GM12891 (cell line): Measurements from ENCODE around the gene NR1H3.

Experiments used
- PAX5 ChIP-seq: IDR thresholded peaks from 2 replicates; pipeline ENCODE4 v1.6.1; 2011; ENCODE audit warnings: low read length, moderate library complexity, mild to moderate bottlenecking; ENCODE audit not compliant: insufficient read depth, severe bottlenecking
- POLR2A ChIP-seq: IDR thresholded peaks from 2 replicates; pipeline ENCODE4 v1.6.1; 2011; ENCODE audit warnings: low read depth, low read length, control low read depth
- POLR2AphosphoS5 ChIP-seq: IDR thresholded peaks from 2 replicates; pipeline ENCODE4 v1.6.1; 2011; ENCODE audit warnings: low read depth, low read length, control low read depth
- POU2F2 ChIP-seq: IDR thresholded peaks from 2 replicates; pipeline ENCODE4 v1.6.1; 2011; ENCODE audit warnings: low read depth, mild to moderate bottlenecking, control low read depth, low read length, moderate library complexity
- SPI1 ChIP-seq: IDR thresholded peaks from 2 replicates; pipeline ENCODE4 v1.6.1; 2011; ENCODE audit warnings: low read depth, low read length, control low read depth
- TAF1 ChIP-seq: IDR thresholded peaks from 2 replicates; pipeline ENCODE4 v1.6.1; 2011; ENCODE audit warnings: low read depth, low read length, control low read depth

DNA sequence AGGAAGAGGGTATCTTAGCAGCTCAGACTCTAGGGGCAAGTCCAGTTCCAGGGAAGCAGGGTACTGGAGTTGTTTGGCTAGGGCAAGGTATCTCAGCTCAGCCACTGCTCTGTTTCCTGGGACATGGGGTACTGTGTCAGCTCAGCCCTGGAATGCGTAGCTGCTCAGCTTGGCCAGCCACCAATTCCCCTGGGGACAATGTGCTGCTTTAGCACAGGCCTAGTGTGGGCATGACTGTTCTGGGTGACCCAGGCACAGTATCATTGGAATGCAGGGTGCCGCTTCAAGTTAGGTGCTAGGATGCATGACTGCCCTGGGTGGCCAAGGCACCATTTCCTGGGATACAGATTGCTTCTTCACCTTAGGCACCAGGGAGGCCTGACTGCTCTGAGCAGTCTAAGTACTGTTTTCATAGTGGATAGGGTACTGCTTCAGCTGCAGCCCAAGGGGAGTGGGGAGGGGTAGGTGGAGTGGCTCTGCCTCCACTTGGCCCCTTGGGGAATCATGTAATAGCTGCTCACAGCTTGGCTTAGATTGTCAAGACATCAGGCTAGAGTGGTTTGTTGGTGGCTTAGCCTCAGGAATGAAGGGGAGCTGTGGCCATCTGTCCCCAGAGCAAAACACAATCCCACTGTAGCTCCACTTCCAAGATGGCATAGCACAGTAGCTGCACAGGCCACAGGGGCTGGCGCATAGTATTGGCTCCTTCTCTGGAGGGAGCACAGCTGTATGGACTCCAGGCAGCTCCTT lies 48.1 kb downstream of the NR1H3 start:
- TF ChIP-seq POU2F2, result no peak
- TF ChIP-seq POLR2A, result no peak
- TF ChIP-seq TAF1, result no peak
- TF ChIP-seq POLR2AphosphoS5, result no peak
- no peak for TF ChIP-seq SPI1
- no peak for TF ChIP-seq PAX5
